Posterior cingulate gyrus (tissue), 11 donors: Measurements from ENCODE around the gene FBXL16.
A peak's percentile ranks its signal among the peaks of the same experiment; 100 is the strongest.

Source experiments
- DNase-seq, 10 donors: peaks; one replicate each; pipeline versions ENCODE4 v3.0.0 to v3.0.0-alpha.2; 2020 to 2021; ENCODE audit warnings: mixed read lengths in 3 of 10
- intact Hi-C: fragments of 100-400 bp; cut with DNase I; formaldehyde crosslinking; loops from one replicate; pipeline ENCODE4 v1.15.1; 2023

The FBXL16 gene

DNA sequence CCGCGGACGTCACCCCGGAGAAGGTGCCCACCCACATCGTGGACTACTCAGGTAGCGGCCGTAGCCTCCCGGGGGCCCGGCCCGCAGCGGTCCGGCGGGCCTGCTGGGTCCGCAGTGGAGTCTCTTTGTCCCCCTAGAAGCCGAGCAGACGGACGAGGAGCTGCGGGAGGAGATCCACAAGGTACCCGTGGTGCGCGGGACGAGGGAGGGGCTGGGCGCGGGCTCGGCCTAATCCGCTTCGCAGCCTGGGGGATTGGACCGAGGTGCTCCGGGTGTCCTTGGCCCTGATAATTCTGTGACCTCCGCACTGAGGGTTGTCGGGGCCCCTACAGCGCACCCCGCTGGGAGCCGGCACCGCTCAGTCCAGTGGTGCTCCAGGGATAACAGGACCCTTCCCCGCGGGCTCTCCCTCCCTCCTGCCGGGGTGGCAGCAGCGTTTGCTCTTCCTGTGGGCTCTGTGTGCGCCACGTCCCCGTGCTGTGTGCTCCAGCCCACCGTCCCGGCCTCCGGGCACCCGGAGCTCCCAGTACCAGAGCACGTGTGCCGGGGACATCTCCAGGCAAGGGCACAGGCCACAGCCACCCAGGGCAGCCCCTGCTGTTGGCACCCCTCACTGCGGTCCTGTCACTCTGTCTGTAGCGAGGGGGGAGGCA is 37.0 kb downstream of the FBXL16 start:
- intact Hi-C loops = no loop called here
- DNase-seq = no peak

DNA sequence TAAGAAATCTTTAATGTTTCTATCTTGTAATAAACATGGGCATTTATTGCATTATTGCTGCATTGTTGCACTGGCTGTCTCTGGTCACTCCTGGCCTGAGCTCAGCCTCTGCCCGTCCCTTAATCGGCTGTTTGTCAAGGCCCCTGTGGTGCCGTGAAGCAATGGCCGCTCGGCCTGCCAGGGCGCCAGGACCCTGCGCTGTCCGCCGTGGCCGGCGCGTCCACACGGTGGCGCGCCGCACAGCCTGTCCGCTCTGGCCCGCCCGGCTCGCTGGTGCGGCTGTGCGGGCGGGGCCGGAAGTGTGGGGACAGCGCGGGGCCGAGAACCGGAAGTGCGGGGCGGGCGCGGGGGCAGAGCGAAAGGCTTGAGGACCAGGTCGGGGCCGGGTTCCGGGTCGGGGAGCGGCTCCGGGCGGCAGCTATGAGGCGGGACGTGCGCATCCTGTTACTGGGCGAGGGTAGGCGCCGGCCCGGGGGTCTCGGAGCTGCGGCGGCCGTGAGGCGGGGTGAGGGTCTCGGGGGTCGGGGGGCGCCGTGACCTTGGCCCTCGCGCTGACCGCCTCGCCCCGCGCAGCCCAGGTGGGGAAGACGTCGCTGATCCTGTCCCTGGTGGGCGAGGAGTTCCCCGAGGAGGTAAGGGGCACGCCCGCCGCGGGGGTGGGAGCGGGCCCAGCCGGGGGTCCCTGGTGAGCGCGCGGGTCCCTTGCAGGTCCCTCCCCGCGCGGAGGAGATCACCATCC is 37.7 kb downstream of the FBXL16 start, which contains the start of gene RHOT2:
Gene RHOT2 (plus strand): TSS at position 353 of the 739 bp plus-strand sequence. CDS start 68 bp downstream, at position 421.
- intact Hi-C loops = no loop called here
- DNase-seq = peak; percentile 87 to 99 (median 94)

DNA sequence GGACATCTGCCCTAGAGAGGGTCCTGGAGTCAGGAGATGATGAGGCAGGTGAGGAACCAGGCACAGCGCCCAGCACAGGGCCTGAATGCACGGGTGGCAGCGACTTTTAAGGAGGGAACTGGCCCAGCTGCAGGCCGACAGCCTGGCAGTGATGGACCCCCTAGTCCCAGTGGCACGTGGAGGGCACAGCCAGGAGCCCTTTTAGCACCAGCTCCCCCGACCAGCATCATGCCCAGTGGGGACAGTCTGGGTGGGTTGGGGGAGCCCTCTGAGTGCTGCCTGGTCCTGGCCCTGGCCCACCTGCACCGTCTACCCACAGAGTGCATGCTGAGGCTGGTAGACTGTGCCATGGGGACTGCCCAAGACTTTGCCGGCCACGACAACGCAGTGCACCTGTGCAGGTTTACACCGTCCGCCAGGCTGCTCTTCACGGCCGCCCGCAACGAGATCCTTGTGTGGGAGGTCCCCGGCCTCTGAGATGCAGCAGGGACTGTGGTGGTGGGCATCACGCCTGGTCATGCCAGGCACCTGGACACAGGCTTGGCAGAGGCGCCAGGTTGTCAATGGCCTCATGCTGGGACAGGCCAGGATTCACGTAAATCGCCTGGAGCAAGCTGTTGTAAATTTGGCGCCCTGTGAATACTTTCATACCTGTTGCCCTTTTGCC is 38.4 kb downstream of the FBXL16 start:
- DNase-seq = no peak
- intact Hi-C loops = no loop called here

DNA sequence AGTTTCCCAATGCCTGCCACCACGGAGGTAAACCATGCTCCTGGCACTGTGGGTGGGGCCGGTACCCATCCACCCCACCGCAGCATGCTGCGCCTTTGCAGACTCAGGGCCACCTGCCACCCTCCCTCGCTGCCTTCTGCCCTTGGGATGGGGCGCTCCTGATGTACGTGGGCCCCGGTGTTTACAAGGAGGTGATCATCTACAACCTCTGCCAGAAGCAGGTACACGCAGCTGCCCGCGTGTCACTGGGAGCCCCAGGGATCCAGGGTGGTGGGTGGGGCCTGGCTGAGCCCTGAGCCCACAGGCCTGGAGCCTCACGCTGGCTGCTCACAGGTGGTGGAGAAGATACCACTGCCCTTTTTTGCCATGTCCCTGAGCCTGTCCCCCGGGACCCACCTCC is 39.0 kb downstream of the FBXL16 start:
- DNase-seq = no peak
- intact Hi-C loops = no loop called here

DNA sequence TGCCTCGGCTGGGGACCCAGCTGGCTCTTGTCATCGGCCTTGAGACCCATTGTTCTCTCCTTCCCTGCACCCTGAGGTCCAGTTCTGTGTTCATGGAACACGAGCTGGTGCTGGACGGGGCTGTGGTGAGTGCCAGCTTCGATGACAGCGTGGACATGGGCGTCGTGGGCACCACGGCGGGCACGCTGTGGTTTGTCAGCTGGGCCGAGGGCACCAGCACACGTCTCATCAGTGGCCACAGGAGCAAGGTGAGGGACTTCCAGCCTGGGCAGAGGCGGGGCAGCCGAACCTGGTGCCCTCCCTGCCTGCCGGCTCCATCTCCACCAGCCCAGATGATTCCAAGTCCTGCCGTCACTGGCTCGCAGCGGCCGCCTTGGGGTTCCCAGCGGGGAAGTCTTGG is 43.0 kb downstream of the FBXL16 start:
- DNase-seq = no peak
- intact Hi-C loops = no loop called here

DNA sequence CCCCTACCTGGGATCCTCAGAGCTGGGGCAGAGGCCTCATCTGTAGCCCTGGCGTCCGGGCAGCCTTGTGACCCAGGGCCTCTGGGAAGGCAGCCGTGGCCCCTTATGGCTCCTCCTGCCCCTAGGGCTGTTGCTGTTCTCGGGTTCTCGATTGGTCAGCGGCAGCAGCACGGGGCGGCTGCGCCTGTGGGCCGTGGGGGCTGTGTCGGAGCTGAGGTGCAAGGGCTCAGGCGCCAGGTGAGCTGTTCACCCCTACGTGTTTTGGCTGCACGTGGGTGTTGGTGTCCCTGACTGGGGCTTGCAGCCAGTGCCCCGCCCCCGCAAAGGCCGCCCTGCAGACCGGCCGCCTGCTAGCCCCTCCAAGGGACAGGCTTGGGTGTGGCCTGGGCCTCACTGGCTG is 43.5 kb downstream of the FBXL16 start:
- DNase-seq = no peak
- intact Hi-C loops = no loop called here

DNA sequence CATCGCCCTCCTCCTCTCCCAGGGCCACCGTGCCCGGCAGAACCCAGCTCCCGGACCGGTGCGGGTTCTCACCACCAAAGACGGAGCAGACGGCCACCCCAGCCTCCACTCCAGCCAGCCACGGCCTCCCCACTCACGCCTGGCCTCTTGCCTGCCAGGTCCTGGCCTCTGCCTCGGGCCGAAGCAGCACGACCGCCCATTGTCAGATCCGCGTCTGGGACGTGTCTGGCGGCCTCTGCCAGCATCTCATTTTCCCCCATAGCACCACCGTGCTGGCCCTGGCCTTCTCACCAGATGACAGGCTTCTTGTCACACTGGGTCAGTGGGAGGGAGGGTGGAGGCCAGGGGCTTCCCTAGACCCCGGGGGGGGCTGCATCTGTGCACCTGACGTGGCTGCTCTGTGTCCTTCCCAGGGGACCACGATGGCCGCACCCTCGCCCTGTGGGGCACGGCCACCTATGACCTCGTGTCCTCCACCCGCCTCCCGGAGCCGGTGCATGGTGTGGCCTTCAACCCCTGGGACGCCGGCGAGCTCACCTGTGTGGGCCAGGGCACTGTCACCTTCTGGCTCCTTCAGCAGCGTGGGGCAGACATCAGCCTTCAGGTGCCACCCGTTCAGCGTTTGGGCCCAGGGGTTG is 44.3 kb downstream of the FBXL16 start:
- intact Hi-C loops = no loop called here
- DNase-seq = no peak

DNA sequence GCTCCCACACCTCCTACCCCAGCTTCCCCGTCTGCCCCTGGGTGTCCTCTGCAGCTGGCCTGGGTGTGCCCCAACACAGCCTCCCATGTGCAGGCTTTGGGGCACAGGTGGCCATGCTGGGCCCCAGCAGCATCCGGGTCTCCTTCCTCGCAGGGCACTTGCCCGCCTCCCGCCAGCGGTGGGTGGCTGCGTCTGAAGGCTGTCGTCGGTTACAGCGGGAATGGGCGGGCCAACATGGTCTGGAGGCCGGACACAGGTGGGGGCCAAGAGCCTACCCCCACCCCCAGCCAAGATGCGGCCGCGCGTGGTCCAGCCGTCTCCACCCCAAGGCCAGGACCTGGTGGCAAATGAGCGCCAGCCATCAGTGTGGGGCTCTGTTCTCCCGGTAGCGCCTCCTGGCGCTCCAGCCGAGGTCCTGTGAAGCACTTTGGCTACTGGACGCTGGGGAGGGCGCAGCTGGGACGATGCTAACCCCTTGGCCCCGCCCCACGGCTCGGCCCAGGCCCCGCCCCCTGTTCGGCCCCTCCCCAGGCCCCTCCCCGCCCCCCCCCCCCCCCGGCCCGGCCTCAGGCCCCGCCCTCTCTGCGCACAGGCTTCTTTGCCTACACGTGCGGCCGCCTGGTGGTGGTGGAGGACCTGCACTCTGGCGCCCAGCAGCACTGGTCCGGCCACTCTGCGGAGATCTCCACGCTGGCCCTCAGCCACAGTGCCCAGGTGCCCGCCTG is 45.0 kb downstream of the FBXL16 start:
- peak; percentile 69 to 98 (median 84) for DNase-seq
- intact Hi-C loops = no loop called here

DNA sequence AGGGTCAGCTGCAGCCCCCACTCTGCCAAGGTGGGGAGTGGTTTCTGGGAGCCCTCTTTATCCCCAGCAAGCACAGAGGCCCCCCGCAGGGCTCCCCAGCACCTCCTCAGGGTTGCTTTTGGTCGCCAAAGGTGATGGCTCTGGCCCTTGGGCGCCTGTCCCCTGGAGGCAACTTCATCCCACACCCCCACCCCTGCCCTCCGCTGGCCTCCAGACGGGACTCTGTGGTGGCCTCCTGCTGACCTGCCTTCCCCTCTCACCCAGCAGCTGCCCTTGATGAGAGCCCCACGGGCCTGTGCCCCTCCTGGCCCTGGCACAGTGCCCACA is 45.5 kb downstream of the FBXL16 start:
- DNase-seq = no peak
- intact Hi-C loops = no loop called here

DNA sequence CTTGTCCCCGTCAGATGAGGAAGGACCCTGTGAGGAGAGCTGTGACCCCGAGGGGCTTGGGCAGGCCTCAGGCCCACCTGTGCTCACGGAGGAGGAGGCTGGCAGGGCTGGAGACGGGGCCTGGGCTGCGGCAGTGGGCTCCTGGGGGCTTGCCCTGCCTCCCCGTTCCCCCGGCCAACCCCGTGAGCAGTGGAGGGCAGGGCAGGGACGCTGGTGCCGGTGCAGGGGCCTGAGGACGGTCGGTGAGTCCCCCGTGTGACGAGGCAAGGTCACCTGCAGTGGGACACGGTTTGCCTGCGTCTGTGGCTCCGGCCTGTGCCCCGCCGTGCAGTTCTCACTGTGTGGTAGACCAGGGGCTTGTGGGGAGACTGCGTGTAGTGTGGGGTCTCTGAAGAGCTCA is 46.0 kb downstream of the FBXL16 start:
- intact Hi-C loops = no loop called here
- DNase-seq = no peak

DNA sequence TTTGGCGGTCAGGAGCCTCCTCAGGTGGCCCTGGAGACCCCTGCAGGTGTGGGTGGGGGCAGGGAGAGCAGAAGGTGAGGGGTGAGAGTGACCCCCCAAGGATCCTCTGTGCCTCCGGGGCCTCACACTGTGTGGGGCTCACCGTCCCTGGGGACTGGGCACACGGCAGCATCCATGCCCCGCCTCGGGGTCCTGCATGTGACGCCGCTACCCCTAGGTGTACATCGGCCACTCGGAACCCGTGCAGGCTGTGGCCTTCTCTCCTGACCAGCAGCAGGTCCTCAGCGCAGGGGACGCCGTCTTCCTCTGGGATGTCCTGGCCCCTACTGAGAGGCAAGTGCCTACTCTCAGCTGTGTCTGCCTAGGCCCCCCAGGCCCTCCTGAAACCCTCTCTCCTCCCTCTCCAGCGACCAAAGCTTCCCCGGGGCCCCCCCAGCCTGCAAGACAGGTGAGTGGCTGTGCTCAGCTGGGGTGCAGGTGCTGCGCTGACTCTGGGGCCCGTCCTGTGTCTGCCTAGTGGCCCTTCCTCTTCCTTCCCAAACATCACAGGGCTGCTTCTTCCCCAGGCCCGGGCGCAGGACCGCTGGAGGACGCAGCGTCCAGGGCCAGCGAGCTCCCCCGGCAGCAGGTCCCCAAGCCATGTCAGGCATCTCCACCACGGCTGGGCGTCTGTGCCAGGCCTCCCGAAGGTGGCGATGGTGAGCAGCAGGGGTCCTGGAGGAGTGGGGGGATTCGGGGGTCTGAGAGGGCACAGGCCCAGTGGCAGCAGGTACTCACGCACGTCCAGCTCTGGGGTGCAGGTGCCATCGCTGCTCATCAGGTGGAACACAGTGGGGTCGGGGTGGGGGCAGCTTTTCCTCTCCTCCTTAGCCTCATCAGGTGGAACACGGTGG is 46.7 kb downstream of the FBXL16 start:
- intact Hi-C loops = no loop called here
- DNase-seq = no peak

DNA sequence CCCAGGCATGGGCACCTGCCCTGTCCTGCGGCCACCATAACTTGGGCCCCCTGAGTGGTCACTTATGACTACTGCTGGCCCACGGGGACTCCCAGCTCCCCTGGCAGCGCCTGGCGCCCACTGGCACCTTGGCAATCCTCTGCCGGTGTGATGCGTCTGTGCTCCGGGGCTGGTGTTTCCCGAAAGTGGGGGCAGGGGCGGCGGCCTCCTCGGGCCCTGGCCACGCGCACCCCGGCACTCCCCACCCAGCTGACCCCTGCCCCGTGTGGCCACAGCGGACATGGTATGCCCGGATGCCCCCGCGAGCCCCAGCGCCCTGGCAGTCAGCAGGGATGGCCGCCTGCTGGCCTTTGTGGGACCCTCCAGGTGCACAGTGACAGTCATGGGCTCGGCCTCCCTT is 48.1 kb downstream of the FBXL16 start:
- intact Hi-C loops = no loop called here
- no peak for DNase-seq

DNA sequence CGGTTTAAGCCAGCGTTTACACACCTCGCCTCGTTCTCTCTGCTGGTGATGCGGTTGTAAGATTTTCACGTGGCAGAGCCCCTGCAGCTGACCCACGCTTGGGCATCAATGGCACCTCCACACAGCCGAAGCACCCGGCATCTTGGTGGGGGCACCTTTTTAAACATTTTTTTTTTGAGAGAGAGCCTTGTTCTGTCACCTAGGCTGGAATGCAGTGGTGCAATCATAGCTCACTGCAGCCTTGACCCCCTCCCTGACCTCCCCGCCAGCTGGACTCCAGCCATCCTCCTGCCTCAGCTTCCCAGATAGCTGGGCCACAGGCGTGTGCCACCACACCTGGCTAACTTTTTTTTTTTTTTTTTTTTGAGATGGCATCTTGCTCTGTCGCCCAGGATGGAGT is 51.6 kb downstream of the FBXL16 start:
- no peak for DNase-seq
- intact Hi-C loops = no loop called here

DNA sequence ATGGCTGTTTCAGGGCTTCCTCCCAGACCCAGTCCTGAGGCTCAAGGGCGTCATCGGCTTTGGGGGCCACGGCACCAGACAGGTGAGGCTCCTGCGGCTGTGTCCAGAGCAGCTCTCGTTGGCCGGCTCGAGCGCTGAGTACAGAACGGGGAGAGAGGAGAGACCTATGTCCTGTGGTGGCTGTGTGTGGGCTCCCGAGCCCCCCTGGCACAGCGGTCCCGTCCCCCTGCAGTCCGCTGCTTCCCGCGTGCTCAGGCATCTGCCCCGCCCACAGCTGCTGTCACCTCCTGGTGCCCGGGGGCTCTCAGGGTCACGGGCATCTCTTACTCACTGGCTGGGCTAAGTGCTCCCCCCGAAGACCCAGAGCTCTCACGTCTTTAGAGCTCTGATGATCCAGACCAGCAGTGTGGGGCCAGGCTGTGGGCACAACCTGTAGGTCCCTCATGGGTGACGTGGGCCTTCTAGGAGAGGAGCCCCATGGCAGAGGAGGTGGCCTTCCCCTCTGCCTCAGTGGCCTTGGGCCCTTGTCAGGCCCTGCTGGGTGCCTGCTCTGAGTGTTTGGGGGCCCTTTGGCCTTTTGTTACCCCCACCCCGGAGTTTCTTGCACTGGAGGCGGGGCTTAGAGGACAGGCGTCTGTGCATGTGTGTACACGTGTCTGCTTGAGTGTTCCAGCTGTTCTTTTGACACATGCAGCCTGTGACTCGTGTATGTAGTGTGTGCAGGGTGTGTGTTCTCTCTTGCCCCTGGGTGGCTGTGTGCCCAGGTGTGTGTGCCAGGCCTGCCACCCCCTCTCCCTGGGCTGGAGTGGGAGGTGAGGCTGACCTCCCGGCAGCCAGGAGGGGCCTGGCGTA is 52.9 kb downstream of the FBXL16 start:
- intact Hi-C loops = no loop called here

DNA sequence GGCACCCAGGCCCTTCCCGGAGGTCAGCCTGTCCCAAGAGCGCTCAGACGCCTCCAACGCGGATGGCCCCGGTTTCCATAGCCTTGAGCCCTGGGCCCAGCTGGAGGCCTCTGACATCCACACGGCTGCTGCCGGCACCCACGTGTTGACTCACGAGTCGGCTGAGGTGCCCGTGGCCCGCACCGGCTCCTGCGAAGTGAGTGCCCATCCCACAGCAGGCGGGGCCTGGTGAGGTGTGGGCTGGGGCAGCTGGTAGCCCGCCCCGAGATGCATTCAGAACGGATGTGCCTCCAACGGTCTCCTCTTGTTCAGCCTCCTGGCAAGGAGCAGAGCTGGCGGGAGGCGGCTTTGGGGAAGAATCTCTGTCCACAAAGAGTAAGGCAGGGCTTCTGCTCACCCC is 53.8 kb downstream of the FBXL16 start:
- intact Hi-C loops = no loop called here
- DNase-seq = no peak

More for the DNA sequence above, 52.9 kb downstream of the FBXL16 start:
- DNase-seq = no peak

DNA sequence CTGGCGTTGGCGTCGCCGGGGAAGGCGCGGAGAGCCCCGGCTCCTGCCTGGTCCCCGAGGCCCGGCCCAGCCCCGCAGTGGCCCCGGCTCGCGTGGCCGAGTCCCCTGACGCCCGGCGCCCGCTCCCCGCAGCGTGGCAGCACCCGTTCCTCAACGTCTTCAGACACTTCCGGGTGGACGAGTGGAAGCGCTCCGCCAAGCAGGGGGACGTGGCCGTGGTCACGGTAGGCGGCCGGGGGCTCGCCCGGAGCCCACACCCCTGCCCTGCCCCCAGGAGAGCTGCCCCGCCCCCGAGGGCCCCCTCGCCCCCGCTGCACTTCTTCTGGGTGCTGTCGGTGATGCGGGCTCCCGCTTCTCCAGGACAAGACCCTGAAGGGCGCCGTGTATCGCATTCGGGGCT is 56.0 kb downstream of the FBXL16 start:
- DNase-seq = no peak
- intact Hi-C loops = no loop called here

DNA sequence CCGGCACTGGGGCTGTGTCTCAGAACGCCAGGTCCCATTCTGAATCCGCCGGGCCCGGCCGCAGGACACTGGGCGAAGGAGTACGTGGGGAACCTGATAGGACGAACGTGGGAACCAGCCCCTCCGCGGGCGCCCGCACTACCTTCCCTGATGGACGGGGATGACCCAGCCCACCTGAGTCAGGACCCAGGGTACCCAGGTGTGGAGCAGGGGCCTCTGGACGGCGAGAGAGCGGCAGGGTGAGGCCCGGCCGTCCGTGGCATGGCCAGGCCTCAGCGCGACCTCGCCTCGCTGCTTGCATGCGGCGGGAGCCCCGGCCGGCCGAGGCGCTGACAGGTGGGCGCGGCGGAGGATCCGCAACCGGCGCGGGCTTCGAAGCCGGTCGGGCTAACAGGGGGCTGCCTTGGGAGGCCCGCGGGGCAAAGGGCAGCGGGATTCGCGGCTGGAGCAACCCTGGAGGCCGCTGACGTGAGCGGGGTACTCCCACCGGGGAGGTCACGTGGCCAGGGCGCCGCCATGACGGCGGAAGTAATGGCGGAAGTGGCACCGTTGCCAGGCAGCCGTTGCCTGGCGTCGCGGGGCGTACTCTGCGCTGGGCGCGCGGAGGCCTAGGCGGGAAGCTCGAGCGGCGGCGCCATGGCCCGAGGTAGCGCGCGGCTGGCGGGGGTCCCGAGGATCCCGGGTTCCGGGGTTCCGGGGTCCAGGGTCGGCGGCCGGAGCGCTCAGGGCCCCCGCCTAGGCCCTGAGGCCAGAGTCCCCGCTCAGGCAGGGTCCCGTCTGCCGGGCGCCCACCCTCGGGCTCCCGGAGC is 56.6 kb downstream of the FBXL16 start, which contains the start of gene WDR90:
Gene WDR90 (plus strand): TSS at position 585 of the 809 bp plus-strand sequence. CDS start 52 bp downstream, at position 637.
- peak; percentile 92 to 99 (median 96) for DNase-seq
- intact Hi-C loops = no loop called here
